ENCODE data around the gene MRPL1.

DNA sequence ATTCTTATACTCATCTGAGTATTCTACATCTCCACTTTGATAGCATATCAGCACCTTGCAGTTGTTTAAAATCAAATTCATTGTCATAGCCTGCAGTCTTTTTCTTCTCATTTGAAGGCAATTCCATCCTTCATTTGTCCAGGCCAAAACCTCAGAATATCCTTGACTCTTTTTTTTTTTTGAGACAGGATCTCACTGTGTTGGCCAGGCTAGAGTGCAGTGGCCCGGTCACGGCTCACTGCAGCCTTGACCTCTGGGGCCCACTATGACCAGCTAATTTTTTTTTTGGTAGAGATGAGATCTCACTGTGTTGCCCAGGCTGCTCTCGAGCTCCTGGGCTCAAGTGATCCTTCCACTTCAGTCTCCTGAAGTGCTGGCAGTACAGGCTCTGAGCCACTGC, 2.6 kb downstream of the MRPL1 start:
- TF ChIP-seq XRCC4 (IDR thresholded peaks at IDR 0.05; ENCODE audit: extremely low read depth, insufficient read depth, insufficient read length), result no peak
- no peak for TF ChIP-seq DNMT1 (IDR thresholded peaks at IDR 0.05)
- no peak for TF ChIP-seq ETS2 (tag; IDR thresholded peaks at IDR 0.05; ENCODE audit: borderline replicate concordance, poor library complexity, severe bottlenecking)
- no peak for TF ChIP-seq MAFK (IDR thresholded peaks at IDR 0.05; ENCODE audit: low read length)
- TF ChIP-seq MLX (CRISPR knock-in tag; conservative IDR thresholded peaks at IDR 0.05), result no peak
- TF ChIP-seq HIVEP1 (CRISPR knock-in tag; IDR thresholded peaks at IDR 0.05), result no peak
- no peak for TF ChIP-seq PATZ1 (CRISPR knock-in tag; IDR thresholded peaks at IDR 0.05; ENCODE audit: borderline replicate concordance)

Measured in K562 (cell line).